ENCODE measurements around the gene FADS1. TPM values are rescaled to one million over a fixed set of nuclear protein-coding genes. Genes with fewer than 3 reads are reported as not detected.

The FADS1 gene
- total and polyA plus RNA-seq, 2 of the 13 experiments (the other 11 are each of a cell fraction or from before 2014, with no cell fraction given) = 91.8 to 108 TPM

DNA sequence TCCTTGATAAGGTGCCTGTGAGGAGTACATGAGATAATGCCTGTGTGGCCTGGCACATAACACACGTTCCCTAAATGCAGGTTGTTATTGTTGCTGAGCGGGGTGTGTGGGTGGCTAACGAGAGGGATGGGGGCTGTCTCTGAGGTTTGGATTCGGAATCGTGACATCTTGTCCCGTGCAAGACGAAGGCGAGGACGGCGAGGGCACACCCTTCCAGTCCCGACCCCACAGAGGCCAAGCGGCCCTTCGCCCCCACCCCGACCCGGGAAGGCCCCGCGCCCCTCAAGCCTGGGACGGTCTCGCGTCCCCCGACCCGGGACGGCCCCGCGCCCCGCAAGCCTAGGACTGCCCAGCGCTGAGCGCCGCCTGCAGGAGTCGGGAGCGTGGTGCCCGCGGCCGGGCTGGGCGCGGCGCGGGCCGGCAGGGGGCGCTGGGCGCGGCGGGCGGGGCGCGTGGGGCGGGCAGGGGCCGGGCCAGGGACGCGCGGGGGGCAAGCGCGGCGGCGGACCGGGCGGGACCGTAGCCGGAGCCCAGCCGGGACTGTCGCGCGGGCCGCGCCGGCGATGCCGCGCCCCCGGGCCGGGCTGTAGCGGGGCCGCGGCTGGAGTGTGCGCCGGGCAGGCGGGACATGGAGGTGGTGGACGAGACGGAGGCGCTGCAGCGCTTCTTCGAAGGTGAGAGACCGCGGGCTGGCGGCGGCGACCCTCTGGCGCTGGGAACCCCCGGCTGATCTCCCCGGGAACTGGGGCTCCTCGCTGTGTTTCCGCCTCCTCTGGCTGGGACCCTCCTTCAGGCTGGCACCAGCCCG lies 64.5 kb downstream of the FADS1 start, which contains the start of gene MYRF (continued):
- TF ChIP-seq ZNF839 (CRISPR knock-in tag; IDR thresholded peaks at IDR 0.05; ENCODE audit: borderline replicate concordance) = no peak
- no peak for TF ChIP-seq DR1 (CRISPR knock-in tag; IDR thresholded peaks at IDR 0.05)
- no peak for TF ChIP-seq ZNF136 (CRISPR knock-in tag; IDR thresholded peaks at IDR 0.05; ENCODE audit: low read depth)
- TF ChIP-seq, protein P1, sequence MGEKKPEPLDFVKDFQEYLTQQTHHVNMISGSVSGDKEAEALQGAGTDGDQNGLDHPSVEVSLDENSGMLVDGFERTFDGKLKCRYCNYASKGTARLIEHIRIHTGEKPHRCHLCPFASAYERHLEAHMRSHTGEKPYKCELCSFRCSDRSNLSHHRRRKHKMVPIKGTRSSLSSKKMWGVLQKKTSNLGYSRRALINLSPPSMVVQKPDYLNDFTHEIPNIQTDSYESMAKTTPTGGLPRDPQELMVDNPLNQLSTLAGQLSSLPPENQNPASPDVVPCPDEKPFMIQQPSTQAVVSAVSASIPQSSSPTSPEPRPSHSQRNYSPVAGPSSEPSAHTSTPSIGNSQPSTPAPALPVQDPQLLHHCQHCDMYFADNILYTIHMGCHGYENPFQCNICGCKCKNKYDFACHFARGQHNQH (CRISPR knock-in tag; IDR thresholded peaks at IDR 0.05) = no peak
- TF ChIP-seq SOX13 (IDR thresholded peaks at IDR 0.05) = no peak
- TF ChIP-seq SOX13 (CRISPR knock-in tag; conservative IDR thresholded peaks at IDR 0.05 in 1 of 2, IDR thresholded peaks at IDR 0.05 in 1 of 2) = no peak
- TF ChIP-seq, protein P2, sequence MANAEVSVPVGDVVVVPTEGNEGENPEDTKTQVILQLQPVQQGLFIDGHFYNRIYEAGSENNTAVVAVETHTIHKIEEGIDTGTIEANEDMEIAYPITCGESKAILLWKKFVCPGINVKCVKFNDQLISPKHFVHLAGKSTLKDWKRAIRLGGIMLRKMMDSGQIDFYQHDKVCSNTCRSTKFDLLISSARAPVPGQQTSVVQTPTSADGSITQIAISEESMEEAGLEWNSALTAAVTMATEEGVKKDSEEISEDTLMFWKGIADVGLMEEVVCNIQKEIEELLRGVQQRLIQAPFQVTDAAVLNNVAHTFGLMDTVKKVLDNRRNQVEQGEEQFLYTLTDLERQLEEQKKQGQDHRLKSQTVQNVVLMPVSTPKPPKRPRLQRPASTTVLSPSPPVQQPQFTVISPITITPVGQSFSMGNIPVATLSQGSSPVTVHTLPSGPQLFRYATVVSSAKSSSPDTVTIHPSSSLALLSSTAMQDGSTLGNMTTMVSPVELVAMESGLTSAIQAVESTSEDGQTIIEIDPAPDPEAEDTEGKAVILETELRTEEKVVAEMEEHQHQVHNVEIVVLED (CRISPR knock-in tag; IDR thresholded peaks at IDR 0.05; ENCODE audit: borderline replicate concordance) = no peak
- no peak for TF ChIP-seq TAF15 (IDR thresholded peaks at IDR 0.05; ENCODE audit: low read depth, low read length, poor library complexity, severe bottlenecking)
- TF ChIP-seq KMT2B (CRISPR knock-in tag; IDR thresholded peaks at IDR 0.05) = no peak
- TF ChIP-seq RAD21 (CRISPR knock-in tag; IDR thresholded peaks at IDR 0.05) = peak; percentile 47; the same call in 1 of the 2 replicates
- TF ChIP-seq, protein P3, sequence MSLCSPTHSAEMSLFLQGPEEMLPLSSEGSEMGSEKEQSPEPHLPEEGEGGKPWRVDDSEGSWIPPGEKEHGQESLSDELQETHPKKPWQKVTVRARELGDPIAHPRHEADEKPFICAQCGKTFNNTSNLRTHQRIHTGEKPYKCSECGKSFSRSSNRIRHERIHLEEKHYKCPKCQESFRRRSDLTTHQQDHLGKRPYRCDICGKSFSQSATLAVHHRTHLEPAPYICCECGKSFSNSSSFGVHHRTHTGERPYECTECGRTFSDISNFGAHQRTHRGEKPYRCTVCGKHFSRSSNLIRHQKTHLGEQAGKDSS (CRISPR knock-in tag; IDR thresholded peaks at IDR 0.05; ENCODE audit: borderline replicate concordance, low read depth) = 0 out of 2 replicates have a peak, but pooled peaks have one; percentile 32
- peak; percentile 34; the same call in 1 of the 2 replicates for TF ChIP-seq ZFX (CRISPR knock-in tag; IDR thresholded peaks at IDR 0.05; ENCODE audit: low read depth)
- TF ChIP-seq HOXA9 (CRISPR knock-in tag; IDR thresholded peaks at IDR 0.05; ENCODE audit: borderline replicate concordance) = no peak
- TF ChIP-seq, protein P4, sequence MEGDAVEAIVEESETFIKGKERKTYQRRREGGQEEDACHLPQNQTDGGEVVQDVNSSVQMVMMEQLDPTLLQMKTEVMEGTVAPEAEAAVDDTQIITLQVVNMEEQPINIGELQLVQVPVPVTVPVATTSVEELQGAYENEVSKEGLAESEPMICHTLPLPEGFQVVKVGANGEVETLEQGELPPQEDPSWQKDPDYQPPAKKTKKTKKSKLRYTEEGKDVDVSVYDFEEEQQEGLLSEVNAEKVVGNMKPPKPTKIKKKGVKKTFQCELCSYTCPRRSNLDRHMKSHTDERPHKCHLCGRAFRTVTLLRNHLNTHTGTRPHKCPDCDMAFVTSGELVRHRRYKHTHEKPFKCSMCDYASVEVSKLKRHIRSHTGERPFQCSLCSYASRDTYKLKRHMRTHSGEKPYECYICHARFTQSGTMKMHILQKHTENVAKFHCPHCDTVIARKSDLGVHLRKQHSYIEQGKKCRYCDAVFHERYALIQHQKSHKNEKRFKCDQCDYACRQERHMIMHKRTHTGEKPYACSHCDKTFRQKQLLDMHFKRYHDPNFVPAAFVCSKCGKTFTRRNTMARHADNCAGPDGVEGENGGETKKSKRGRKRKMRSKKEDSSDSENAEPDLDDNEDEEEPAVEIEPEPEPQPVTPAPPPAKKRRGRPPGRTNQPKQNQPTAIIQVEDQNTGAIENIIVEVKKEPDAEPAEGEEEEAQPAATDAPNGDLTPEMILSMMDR (CRISPR knock-in tag; IDR thresholded peaks at IDR 0.05) = peak; percentile 69
- TF ChIP-seq, protein P5, sequence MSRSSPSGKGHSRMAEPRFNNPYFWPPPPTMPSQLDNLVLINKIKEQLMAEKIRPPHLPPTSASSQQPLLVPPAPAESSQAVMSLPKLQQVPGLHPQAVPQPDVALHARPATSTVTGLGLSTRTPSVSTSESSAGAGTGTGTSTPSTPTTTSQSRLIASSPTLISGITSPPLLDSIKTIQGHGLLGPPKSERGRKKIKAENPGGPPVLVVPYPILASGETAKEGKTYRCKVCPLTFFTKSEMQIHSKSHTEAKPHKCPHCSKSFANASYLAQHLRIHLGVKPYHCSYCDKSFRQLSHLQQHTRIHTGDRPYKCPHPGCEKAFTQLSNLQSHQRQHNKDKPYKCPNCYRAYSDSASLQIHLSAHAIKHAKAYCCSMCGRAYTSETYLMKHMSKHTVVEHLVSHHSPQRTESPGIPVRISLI (CRISPR knock-in tag; IDR thresholded peaks at IDR 0.05; ENCODE audit: borderline replicate concordance) = no peak
- no peak for TF ChIP-seq GTF2F1 (IDR thresholded peaks at IDR 0.05; ENCODE audit: low read length)
- peak; percentile 38; the same call in 1 of the 2 replicates for TF ChIP-seq HNRNPL (IDR thresholded peaks at IDR 0.05; ENCODE audit: low read depth, low read length)
- TF ChIP-seq, protein P6, sequence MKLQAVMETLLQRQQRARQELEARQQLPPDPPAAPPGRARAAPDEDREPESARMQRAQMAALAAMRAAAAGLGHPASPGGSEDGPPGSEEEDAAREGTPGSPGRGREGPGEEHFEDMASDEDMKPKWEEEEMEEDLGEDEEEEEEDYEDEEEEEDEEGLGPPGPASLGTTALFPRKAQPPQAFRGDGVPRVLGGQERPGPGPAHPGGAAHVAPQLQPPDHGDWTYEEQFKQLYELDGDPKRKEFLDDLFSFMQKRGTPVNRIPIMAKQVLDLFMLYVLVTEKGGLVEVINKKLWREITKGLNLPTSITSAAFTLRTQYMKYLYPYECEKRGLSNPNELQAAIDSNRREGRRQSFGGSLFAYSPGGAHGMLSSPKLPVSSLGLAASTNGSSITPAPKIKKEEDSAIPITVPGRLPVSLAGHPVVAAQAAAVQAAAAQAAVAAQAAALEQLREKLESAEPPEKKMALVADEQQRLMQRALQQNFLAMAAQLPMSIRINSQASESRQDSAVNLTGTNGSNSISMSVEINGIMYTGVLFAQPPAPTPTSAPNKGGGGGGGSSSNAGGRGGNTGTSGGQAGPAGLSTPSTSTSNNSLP (IDR thresholded peaks at IDR 0.05; ENCODE audit: low read depth, low read length) = no peak
- TF ChIP-seq CBFB (CRISPR knock-in tag; IDR thresholded peaks at IDR 0.05) = no peak
- TF ChIP-seq ZNF468 (CRISPR knock-in tag; IDR thresholded peaks at IDR 0.05) = 0 out of 2 replicates have a peak, but pooled peaks have one; percentile 66

Data from HepG2 (cell line).